ENCODE measurements around the gene AEBP2. TPM values are rescaled to one million over a fixed set of nuclear protein-coding genes. Genes with fewer than 3 reads are reported as not detected.

The AEBP2 gene
- total and polyA plus RNA-seq, 2 of the 13 experiments (the other 11 are each of a cell fraction or from before 2014, with no cell fraction given), result 9.2 to 17.9 TPM

DNA sequence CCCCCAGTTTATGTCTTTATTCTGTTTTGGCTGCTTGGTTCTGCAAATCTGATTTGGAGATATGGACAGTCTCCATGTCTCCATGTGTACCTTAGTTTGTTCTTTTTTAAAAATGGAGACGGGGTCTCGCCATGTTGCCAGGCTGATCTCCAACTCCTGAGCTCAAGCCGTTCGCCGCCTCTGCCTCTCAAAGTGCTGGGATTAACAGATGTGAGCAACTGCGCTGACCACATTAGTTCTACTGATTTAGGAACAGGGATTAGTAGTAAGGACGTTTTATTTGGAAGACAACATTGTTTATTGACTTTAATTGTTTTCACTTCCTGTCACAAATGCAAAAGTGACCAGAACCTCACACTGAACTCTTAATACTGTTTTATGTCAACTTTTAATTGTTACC, 14.7 kb downstream of the AEBP2 start:
- Histone ChIP-seq H3K27me3 (ENCODE audit: control insufficient read depth in 1 of 2, insufficient read depth in 2 of 2, low read length in 2 of 2) (no peaks in the 10 kb centered on the region), H3K9ac (ENCODE audit: insufficient read depth, low read depth, low read length) (no peak overlapping the region), H3K4me3 (replicated peaks in 1 of 3; ENCODE audit: insufficient read depth in 1 of 3, low read depth in 2 of 3, low read length in 3 of 3) (no peak overlapping the region), H3K4me2 (ENCODE audit: low read depth, low read length) (no peak overlapping the region), H4K20me1 (ENCODE audit: insufficient read depth, low read length) (peaks cover 42% of the 10 kb centered on the region), H2AFZ (ENCODE audit: low read length) (no peak overlapping the region), H3K79me2 (ENCODE audit: insufficient read depth, low read length) (peaks cover 95% of the 10 kb centered on the region), H3K9me3 (ENCODE audit: low read length) (no peaks in the 10 kb centered on the region), H3K27ac (ENCODE audit: extremely low read length, insufficient read depth, low read length) (no peak overlapping the region), H3K36me3 (replicated peaks in 1 of 2; ENCODE audit: control insufficient read depth in 1 of 2, insufficient read depth in 2 of 2, low read length in 2 of 2) (peaks cover 7 to 10% of the 10 kb centered on the region in 2 experiments; a peak in 3 of 5 replicates), H3K4me1 (ENCODE audit: insufficient read depth, low read length) (peaks cover 5% of the 10 kb centered on the region; the same call in 1 of the 2 replicates)
- no TSS peak for BruUV-seq (replicated peaks)
- FAIRE-seq (no peak), DNase-seq (ENCODE audit: low spot score) (no peak), ATAC-seq (no peak)
- TF ChIP-seq CREM (IDR thresholded peaks at IDR 0.05) (no peak), CREM (CRISPR knock-in tag; IDR thresholded peaks at IDR 0.05) (no peak), ZNF383 (CRISPR knock-in tag; IDR thresholded peaks at IDR 0.05; ENCODE audit: borderline replicate concordance) (no peak), POLR2AphosphoS2 (IDR thresholded peaks at IDR 0.05; ENCODE audit: low read depth, low read length) (no peak), SRF (IDR thresholded peaks at IDR 0.05; ENCODE audit: low read depth, low read length) (no peak), ZNF121 (CRISPR knock-in tag; IDR thresholded peaks at IDR 0.05) (no peak), ZKSCAN8 (CRISPR knock-in tag; IDR thresholded peaks at IDR 0.05; ENCODE audit: borderline replicate concordance) (no peak), JUND (CRISPR knock-in tag; IDR thresholded peaks at IDR 0.05) (no peak), IRF1 (CRISPR knock-in tag; IDR thresholded peaks at IDR 0.05; ENCODE audit: low read depth) (no peak), HBP1 (CRISPR knock-in tag; IDR thresholded peaks at IDR 0.05; ENCODE audit: low read depth) (no peak), ZNF773 (CRISPR knock-in tag; IDR thresholded peaks at IDR 0.05; ENCODE audit: borderline replicate concordance) (no peak)
- TF ChIP-seq, protein P1, sequence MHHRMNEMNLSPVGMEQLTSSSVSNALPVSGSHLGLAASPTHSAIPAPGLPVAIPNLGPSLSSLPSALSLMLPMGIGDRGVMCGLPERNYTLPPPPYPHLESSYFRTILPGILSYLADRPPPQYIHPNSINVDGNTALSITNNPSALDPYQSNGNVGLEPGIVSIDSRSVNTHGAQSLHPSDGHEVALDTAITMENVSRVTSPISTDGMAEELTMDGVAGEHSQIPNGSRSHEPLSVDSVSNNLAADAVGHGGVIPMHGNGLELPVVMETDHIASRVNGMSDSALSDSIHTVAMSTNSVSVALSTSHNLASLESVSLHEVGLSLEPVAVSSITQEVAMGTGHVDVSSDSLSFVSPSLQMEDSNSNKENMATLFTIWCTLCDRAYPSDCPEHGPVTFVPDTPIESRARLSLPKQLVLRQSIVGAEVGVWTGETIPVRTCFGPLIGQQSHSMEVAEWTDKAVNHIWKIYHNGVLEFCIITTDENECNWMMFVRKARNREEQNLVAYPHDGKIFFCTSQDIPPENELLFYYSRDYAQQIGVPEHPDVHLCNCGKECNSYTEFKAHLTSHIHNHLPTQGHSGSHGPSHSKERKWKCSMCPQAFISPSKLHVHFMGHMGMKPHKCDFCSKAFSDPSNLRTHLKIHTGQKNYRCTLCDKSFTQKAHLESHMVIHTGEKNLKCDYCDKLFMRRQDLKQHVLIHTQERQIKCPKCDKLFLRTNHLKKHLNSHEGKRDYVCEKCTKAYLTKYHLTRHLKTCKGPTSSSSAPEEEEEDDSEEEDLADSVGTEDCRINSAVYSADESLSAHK (CRISPR knock-in tag; IDR thresholded peaks at IDR 0.05; ENCODE audit: borderline replicate concordance), result no peak
- ChIA-PET POLR2A (no interaction called here), CTCF (ENCODE audit: low intra/inter-chr PET ratio, low total read pairs) (no interaction called here)
- WGBS (ENCODE audit: low lambda C conversion rate), result 95% methylated on average over 7 of the region's 7 CpGs
- in situ Hi-C loops (cut with HindIII; ENCODE audit: extremely low pct_ligation_motif_present, low pct_unique_long_range_greater_than_20kb) (no loop called here), intact Hi-C loops (cut with micrococcal nuclease; ENCODE audit: unreplicated experiment) (no loop called here)
